ENCODE data around the gene DNAJA4.

DNA sequence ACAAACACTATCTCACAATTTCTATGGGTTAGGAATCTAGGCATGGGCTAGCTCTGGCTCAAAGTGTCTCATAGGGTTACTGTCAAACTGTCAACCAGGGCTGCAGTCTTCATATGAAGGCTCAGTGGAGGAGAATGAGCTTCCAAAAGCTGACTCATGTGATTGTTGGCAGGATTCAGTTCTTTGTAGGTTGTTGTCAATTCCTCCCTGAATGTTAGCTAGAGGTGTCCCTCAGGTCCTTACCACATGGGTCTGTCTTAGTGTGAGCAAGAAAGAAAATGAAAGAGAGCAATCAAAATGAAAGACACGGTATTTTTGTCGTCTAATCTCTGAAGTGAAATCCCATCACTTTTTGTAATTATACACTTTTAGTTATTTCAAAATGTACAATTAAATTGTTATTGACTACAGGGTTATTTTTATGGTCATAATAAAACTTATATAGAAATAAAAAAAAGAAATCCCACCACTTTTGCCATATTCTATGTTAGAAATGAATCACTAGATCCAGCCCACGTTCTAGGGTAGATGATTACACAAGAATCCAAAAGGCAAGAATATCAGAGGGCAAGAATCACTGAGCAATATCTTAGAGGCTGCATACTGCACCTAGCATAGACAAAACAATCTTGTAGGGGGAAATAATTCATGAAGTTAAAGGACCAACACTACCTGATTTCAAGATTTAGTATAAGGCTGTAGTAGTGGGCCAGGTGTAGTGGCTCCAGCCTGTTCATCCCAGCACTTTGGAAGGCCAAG, 38.4 kb upstream of the DNAJA4 start:
- TF ChIP-seq SUZ12 (IDR thresholded peaks at IDR 0.05; ENCODE audit: extremely low read depth, insufficient read depth, insufficient read length), result no peak
- no peak for TF ChIP-seq ZNF274 (IDR thresholded peaks at IDR 0.05; ENCODE audit: low read depth, low read length)
- no peak for TF ChIP-seq YY1 (IDR thresholded peaks at IDR 0.05; ENCODE audit: insufficient read depth, insufficient read length)

Data from NT2/D1 (cell line).